NCI-H446 (cell line): ENCODE measurements around the gene NKIRAS2.

Source experiments
- DNase-seq, 2 experiments: peaks; one replicate each; lab custom pipeline; 2025; lab: John Stamatoyannopoulos, UW

Gene NKIRAS2

DNA sequence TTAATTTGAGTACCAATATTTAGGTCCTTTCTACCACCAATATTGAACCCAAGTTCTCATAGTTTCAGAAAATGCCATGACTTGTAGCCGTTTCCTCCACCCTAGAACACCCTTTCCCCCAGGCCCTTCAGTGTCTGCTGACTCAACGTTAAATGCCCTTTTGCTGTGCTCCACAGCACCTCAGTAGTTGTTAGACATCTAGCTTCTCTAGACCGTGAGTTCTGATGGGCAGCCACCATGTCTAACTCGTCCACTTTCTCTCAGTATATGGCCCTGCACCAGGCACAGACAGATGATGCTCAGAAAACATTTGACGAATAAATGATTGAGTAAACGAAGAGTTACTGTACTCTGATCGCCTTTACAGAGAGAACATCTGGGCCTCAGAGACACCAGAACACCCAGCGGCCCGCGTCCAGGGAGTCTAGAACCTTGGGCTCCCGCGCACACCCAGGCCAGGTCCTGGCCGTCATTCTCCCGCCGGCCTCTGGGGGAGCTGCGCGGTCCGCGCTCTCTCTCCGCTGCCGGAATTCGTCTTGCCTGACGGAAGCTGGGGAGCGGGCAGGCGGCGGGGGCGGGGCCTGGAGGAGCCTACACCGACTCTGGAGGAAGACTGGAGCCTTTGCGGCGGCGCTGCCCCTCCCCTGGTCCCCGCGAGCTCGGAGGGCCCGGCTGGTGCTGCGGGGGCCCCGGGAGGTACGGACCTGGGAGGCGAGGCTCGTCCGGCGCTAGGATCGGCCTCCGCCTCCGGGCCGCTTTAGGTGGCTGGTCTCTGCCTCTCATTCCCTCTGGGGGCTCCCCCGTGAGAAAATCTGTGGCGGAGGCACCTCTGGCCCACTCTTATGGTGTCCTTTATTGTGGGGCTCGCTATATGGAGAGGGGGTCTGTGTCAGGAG lies at the start of gene NKIRAS2:
Gene NKIRAS2, plus strand, starts transcription at position 582 of the 896 bp plus-strand sequence. CDS start 1,488 bp downstream, outside the sequence.
- DNase-seq, result peak; percentile 79 to 90

GRCh38 chr17:41970901-41971331 lies 49.0 kb upstream of the NKIRAS2 start:
- DNase-seq, result no peak

DNA sequence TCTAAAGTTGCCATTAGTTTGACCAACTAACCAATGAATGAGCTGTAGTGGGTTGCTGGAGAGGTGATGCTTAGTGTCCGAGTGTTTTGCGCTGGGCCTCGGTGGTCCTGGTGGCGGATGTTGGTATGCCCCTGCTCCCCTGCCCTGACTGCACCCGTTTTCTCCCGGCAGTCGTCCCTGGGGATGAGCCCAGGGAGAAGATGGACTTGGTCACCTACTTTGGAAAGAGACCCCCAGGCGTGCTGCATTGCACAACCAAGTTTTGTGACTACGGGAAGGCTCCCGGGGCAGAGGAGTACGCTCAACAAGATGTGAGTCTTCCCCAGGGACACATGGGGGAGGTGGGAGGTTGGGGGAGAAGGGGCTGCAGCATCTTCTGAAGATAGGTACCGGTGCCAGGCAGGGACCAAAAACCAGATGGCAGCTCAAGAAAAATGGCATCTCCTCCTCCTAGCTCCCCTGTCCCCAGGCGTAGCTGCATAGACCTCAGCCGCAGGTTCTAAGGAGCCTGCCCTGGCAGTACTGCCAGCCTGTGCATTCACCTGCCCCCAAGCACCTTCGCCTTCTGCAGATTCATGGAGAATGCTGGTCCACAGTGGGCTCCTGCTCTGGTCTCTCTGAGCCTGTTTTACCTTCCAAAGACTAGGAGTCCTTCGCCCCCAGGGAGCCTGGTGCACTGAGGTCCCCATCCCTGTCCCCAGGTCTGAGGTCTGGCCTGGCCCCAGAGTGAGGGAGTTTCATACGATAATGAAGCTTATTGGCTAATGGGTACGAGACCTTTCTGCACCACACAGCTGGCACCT lies 48.0 kb upstream of the NKIRAS2 start:
- no peak for DNase-seq

DNA sequence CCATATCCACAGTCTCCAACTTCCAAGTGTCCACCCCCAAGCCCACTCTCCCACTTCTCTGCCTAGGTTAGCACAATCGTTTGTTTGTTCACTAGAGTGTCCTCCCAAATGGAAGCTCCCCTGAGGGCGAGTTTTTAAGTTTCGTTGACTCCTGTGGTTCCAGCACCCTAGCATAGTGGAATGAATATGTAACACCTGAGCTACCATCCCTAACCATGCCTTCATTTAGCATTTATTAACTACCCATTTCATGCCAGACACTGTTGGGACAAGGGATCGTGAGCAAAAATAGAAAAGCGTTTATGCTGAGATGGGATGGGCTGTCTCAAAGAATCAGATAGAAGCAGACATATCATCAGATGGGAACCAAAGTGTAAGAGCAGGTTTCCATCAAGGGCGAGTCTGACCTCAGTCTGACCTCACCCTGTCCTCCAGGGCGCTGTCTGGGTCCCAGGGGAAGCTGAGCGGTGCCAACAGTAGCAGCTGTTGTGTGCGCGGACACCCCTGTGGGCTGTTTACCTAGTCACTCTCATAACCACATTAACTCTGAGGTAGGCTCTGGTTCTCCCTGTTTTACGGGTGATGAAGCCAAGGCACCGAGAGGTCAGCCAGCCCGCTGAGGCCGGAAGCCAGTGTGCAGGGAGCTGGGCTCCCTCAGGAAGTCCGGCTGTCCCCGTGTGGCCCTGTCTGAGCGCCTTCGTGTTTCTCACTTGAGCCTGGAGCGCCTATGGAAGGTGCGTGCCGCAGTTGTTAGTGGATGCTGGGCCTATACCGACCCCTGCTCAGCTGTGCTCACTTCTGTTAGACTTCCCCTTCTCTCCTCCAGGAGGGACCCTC lies 47.1 kb upstream of the NKIRAS2 start:
- DNase-seq, result no peak

DNA sequence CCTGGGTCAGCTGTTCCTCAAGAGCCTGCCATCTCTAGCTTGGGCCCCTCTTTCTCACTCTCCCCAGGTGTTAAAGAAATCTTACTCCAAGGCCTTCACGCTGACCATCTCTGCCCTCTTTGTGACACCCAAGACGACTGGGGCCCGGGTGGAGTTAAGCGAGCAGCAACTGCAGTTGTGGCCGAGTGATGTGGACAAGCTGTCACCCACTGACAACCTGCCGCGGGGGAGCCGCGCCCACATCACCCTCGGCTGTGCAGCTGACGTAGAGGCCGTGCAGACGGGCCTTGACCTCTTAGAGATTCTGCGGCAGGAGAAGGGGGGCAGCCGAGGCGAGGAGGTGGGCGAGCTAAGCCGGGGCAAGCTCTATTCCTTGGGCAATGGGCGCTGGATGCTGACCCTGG lies 46.5 kb upstream of the NKIRAS2 start:
- DNase-seq, result no peak

DNA sequence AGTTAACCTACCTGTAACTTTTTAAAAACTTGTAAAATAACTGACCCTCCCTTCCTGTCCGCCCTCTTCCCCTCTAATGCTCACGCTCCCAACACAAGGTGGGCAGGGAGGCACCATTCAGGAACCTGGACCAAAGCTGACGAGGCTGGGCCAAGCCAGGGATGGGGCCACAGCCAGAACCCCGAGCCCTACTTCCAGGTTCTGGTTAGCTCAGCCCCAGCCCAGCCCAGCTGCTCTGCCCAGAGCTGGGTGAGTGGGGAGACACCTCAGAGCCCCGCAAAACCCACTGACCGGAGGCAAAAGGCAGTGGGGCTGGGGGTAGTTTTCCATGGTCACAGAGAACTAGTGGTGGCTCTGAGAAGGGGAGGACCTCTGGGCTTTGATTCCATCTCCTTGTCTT lies 45.9 kb upstream of the NKIRAS2 start:
- DNase-seq, result no peak

DNA sequence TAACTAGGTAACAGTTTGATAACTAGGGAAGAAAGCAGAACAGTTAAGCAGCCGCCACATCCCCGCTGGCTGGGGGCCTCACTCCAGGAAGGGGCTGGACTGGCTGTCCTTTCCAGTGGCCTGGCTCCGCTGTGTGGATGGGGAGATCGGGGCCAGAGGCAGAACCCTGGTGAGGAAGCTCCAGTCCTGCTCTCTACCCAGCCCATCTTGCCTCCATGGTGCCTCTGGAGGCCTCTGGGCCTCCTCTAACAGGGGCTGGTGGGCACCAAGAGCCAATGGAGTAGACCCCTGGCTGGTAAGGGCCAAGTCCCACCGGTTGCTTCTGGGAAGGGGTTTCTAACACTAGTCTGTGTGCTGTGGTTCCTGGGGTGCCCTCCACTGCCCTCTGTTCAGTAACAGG lies 45.2 kb upstream of the NKIRAS2 start:
- DNase-seq, result no peak

DNA sequence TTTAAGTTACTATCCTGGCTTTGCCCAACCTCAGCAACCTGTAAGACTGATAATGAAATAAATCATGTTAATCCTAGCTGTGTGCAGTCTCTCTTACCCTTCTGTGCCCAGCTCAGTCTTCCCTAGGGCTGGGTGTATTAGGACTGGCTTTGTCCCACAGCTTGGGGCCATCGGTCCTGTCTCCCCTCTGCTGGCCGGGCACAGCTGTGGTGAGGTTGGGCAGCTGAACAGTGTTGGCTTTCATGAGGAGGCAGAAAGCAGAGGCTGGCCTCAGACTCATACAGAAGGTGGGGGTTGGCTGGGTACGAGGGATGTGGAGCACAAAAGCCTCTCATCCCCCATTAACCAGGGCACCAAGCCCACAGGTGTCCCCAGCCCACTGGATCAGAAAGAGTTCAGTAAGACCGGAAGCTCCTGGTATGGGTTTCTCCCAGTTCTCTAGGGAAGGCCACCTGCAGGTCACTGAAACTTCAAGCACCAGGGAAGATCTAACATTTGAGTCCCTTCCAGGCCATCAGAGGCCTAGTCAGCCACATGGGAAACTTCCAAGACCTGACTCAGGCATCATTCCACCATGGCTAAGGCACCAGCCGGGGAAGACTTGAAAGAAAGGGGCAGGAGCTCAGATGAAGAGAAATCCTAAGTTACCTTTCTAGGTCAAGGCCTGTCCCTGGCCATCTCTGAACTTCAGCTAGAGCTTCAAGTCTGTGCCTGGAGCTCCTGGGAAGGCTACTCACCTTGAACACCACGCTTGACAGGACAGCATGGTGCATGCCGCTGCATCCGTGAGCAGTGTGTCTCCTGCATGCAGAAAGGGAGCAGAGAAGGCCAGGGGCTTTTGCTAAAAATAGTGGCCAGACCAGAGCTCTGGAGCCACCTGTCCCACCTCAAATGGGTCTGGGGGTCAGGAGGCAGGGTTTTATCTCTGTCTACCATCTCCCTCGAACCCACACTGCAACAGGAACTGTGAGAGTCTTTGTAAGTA lies 44.5 kb upstream of the NKIRAS2 start:
- DNase-seq, result no peak

DNA sequence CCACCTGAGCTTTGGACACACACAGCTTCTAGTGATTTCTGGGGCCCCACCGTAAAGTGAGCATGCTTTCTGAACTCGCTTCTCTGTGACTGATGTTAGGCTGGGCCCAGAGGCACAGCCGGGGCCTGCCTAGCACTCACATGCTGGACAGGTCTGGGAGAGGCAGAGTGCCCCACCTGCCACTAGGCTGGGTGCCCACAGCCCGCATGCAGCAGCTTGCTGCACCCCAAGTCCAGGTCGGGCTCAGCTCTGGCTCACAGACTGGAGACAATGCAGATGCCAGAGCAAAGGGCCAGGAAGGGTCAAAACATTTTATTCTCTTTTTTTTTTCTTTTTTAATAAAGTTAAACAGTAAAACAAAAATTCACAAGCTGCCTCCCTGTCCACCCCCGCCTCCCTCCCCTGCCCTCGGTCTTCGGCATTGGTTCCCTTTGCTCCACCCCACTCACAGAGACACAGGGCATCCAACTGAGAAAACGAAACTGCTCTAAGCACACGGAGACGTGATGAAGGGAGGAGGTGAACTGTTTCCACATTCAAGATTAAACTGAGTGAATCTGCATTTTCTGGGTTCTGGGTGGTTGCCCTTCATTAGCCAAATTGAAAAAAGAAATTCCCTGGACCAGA lies 43.6 kb upstream of the NKIRAS2 start:
- no peak for DNase-seq

- DNase-seq, result no peak
Observed at GRCh38 chr17:41977991-41978390, 41.9 kb upstream of the NKIRAS2 start.

DNA sequence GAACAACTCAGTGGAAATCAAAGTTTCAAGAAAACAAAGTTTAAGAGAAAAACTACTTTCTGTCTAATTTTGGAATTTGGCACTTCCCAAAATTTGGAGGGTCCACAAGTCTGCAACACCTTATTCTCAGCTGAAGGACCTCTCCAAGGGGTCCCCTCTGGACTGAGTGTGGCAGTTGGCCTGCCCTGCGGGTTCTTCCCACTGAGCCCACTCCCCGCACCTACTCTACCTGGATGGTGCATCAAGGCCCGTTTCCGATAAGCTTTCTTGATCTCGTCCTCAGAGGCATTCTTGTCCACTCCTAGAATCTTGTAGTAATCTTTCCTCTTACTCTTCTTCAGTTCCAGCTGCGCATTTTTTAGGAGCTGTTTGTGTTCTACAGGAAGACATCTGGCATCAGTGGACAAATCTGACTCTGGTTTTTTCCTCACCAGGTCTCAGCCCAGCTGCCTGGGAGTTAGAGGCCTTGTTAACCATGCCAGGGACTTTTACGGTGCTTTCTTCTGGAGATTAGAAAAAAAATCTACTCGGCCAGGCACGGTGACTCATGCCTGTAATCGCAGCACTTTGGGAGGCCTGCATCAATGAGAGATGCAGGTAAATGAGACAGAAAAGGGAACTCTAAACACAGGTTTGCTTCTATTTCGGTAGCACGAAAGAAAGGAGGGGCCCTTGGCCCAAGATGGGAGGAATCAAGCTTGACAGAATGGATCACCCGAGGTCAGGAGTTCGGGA lies 37.7 kb upstream of the NKIRAS2 start:
- DNase-seq, result no peak

- no peak for DNase-seq
Observed at GRCh38 chr17:41984454-41984853, 35.4 kb upstream of the NKIRAS2 start.

DNA sequence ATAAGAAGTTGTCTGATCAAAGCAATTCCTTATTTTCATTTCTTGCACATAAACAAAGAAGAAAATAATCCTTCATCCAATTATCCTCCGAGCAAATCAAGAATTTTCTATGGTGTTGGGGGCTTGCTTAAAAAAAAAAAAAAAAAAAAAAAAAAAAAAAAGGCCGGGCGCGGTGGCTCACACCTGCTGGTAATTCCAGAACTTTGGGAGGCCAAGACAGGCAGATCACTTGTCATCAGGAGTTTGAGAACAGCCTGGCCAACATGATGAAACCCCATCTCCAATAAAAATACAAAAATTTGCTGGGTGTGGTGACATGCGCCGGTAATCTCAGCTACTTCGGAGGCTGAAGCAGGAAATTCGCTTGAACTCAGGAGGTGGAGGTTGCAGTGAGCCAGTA lies 34.0 kb upstream of the NKIRAS2 start:
- DNase-seq, result no peak

GRCh38 chr17:41986634-41987033 lies 33.3 kb upstream of the NKIRAS2 start:
- DNase-seq, result no peak

DNA sequence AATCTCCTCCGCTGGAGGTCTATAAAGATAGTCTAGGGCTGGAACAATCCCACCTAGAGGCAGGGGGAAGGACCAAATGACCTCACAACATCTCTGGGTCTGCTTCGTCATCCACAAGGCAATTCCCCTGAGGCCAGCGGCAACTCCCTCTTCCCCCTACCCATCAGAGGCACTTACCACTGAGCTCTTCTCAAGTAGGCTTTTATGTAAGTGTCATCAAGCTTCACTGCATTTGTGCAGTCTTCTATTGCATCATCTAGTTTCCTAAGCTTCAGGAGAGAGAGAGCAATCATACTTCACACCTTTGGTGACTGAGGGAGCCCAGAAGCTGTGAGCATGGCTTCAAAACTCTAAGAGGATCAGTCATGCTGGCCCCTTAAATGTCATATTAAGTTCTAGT lies 32.2 kb upstream of the NKIRAS2 start:
- DNase-seq, result no peak

- no peak for DNase-seq
Observed at GRCh38 chr17:41988418-41988817, 31.5 kb upstream of the NKIRAS2 start.

DNA sequence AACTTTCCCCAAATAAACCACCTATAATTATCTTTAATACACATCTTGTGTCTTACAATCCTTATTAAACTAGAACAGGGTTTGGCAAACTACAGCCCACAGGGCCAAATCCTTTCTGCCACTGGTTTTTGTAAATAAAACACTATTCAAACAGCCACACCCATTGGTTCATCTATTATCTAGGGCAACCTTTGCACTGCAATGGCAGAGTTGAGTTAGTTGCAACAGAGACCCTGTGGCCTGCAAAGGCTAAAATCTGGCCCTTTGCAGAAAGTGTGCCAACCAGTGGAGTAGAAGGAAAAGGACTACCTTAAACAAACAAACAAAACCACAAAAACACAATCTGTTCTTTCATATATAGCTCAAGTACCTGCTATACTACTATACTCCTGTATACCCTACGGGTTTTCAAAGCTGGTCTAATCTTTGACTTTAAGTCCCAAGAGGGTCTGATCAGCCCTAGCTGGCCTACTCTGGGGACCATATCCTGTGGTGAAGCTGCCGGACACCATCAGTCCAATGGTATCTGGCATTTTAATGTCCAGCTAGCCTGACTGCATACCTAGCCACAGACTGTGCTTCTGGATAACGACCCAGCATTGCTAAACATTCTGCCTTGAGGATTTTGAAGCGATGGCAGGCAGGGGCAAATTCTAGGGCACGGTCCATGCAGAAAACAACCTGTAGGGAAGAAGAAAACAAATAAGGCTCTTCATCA lies 30.0 kb upstream of the NKIRAS2 start:
- no peak for DNase-seq

DNA sequence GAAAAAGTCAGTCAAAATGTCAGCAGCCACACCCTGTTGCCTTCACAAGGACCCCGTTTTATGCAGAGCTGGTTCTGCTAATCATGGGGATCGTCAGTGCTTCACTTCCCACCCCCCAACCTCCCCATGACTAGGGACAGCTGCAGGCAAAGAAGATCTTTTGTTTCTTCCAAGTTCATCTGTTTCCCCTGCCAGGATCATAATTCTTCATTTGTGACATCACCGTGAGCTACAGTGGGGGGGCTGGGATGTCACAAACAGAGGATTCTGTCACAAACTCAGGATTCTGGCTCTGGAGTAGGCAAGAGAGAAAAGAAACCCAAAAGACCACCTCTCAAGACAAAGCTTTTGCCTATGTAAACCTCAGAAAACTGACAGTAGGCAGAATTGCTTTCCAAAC lies 27.3 kb upstream of the NKIRAS2 start:
- DNase-seq, result no peak

GRCh38 chr17:41996855-41997164 lies 23.1 kb upstream of the NKIRAS2 start:
- no peak for DNase-seq
